Smooth muscle cell (in vitro differentiated cells): ENCODE results near the gene C3orf20. TPM values are rescaled to one million over a fixed set of nuclear protein-coding genes. Genes with fewer than 3 reads are reported as not detected.

Experiments used
- DNase-seq: peaks from one replicate; lab custom pipeline; 2025; ENCODE audit not compliant: unreplicated experiment; lab: John Stamatoyannopoulos, UW
- H2AFZ ChIP-seq: fragments of 200-600 bp; sonication (generic); 2 replicates; pipeline ENCODE4 v1.6.0; 2016; ENCODE audit warnings: antibody characterized with exemption, low read depth, mild to moderate bottlenecking
- H3F3A ChIP-seq: fragments of 200-600 bp; sonication (generic); 2 replicates; pipeline ENCODE4 v1.6.0; 2017; ENCODE audit warnings: antibody characterized with exemption, low read depth
- H3K27ac ChIP-seq: fragments of 200-600 bp; sonication (generic); 2 replicates; pipeline ENCODE4 v1.5.1; 2016; ENCODE audit warnings: low read depth, mild to moderate bottlenecking
- H3K27me3 ChIP-seq: fragments of 200-600 bp; sonication (generic); 2 replicates; pipeline ENCODE4 v1.6.1; 2016; ENCODE audit warnings: low read depth, mild to moderate bottlenecking
- H3K36me3 ChIP-seq: fragments of 200-600 bp; sonication (generic); 2 replicates; pipeline ENCODE4 v1.5.1; 2016; ENCODE audit warnings: low read depth
- H3K4me1 ChIP-seq: fragments of 200-600 bp; sonication (generic); 2 replicates; pipeline ENCODE4 v1.5.1; 2016; ENCODE audit warnings: low read depth
- H3K4me2 ChIP-seq: fragments of 200-600 bp; sonication (generic); 2 replicates; pipeline ENCODE4 v1.6.0; 2016; ENCODE audit warnings: mild to moderate bottlenecking
- H3K4me3 ChIP-seq: fragments of 200-600 bp; sonication (generic); 2 replicates; pipeline ENCODE4 v1.5.1; 2016; ENCODE audit warnings: mild to moderate bottlenecking
- H3K79me2 ChIP-seq: fragments of 200-600 bp; sonication (generic); 2 replicates; pipeline ENCODE4 v1.6.0; 2016; ENCODE audit warnings: low read depth, mild to moderate bottlenecking
- H3K9ac ChIP-seq: fragments of 200-600 bp; sonication (generic); 2 replicates; pipeline ENCODE4 v1.6.0; 2016; ENCODE audit warnings: low read depth
- H3K9me3 ChIP-seq: fragments of 200-600 bp; sonication (generic); replicated peaks from 2 replicates; pipeline ENCODE4 v1.5.1; 2016; ENCODE audit warnings: low read depth
- H4K20me1 ChIP-seq: fragments of 200-600 bp; sonication (generic); 2 replicates; pipeline ENCODE4 v1.6.0; 2016; ENCODE audit warnings: low read depth
- CTCF ChIP-seq: fragments of 200-600 bp; sonication (generic); IDR thresholded peaks from 2 replicates; pipeline ENCODE4 v1.5.1; 2017; ENCODE audit warnings: borderline replicate concordance, mild to moderate bottlenecking, antibody characterized with exemption; ENCODE audit not compliant: insufficient read depth, poor library complexity, severe bottlenecking
- WGBS: methylation state at CpG from one replicate; pipeline ENCODE4 v1.1.7; 2016; ENCODE audit warnings: low lambda C conversion rate; 5-methylcytosine and 5-hydroxymethylcytosine counted together
- polyA plus RNA-seq: library from polyadenylated mRNA; unstranded; fragments of >200 nt; fragmentation: Nextera tagmentation; extraction: Ambion mirVana; gene quantifications from 2 replicates; pipeline ENCODE4 v1.2.1, GENCODE V29; 2016
- total RNA-seq: library from RNA; depleted of rRNA; stranded (reverse); fragments of >200 nt; gene quantifications from 2 replicates; pipeline ENCODE4 v1.2.3, GENCODE V29; 2014

C3orf20 gene
- total and polyA plus RNA-seq, 2 experiments from 2014 or later, result not detected

DNA sequence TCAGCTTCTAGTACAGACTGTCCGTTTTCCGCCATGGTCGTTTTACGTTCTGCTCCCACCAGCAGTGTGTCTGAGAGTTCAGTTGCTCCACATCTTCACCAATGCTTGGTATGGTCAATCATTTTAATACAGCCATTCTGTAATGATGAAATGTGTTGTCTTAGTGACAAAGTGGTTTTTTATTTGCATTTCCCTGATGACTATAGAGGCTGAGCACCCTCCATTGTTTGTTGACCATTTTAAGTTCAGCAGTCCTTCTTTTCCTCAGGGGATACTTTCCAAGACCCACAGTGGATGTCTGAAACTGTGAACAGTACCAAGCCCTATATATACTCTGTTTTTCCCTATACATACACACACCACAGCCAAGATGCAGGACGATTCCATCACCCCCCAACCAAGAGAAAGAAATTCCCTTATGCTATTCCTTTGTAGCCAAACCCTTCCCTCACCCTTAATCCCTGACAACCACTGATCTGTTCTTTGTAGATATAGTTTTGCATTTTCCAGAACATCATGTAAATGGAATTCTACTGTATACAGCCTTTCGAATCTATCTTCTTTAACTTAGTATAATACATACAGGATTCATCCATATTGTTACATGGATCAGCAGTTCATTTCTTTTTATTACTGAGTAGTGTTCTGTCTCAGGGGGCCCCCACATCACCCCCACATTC is 55.9 kb downstream of the C3orf20 start:
- WGBS, result 92% methylated on average over 6 of the region's 6 CpGs
- no peak overlapping the region for H3K27ac ChIP-seq
- H3K27me3 ChIP-seq, result peaks cover 10% of the 10 kb centered on the region
- H4K20me1 ChIP-seq, result no peaks in the 10 kb centered on the region
- no peak for DNase-seq
- H2AFZ ChIP-seq, result no peak overlapping the region
- no peaks in the 10 kb centered on the region for H3K9me3 ChIP-seq
- H3K4me3 ChIP-seq, result no peak overlapping the region
- no peaks in the 10 kb centered on the region for H3F3A ChIP-seq
- no peak overlapping the region for H3K4me2 ChIP-seq
- H3K4me1 ChIP-seq, result peaks cover under 1% of the 10 kb centered on the region
- no peak overlapping the region for H3K9ac ChIP-seq
- no peaks in the 10 kb centered on the region for H3K36me3 ChIP-seq
- H3K79me2 ChIP-seq, result no peaks in the 10 kb centered on the region
- no peak for TF ChIP-seq CTCF

DNA sequence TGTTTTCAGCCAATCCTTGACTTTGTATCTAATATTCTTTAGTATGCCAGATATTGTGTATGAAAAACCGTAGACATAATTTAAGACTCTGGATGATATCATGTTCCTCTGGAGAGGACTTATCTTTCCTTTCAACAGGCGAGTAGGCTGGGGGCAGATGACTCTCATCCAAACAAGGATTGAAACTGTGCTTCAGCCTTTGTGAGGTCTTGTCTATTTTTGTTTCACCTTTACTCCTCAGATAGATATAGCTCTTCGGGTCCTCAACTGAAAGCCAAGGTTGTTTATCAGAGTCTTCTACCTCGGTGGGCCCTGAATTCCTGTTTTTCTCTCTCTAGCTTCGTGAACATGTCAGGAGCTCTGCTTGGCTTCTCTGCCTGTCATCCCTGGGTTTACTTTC is 66.0 kb downstream of the C3orf20 start:
- H4K20me1 ChIP-seq, result no peaks in the 10 kb centered on the region
- H3K9ac ChIP-seq, result no peak overlapping the region
- no peak overlapping the region for H2AFZ ChIP-seq
- no peaks in the 10 kb centered on the region for H3K79me2 ChIP-seq
- H3K27ac ChIP-seq, result no peak overlapping the region
- H3K36me3 ChIP-seq, result no peaks in the 10 kb centered on the region
- peaks cover 5% of the 10 kb centered on the region for H3K9me3 ChIP-seq
- no peak overlapping the region for H3K4me3 ChIP-seq
- WGBS, result 80% methylated on average over 5 of the region's 5 CpGs
- no peak overlapping the region for H3K4me2 ChIP-seq
- DNase-seq, result no peak
- no peaks in the 10 kb centered on the region for H3F3A ChIP-seq
- H3K27me3 ChIP-seq, result peaks cover 16% of the 10 kb centered on the region
- no peak for TF ChIP-seq CTCF
- H3K4me1 ChIP-seq, result no peaks in the 10 kb centered on the region

DNA sequence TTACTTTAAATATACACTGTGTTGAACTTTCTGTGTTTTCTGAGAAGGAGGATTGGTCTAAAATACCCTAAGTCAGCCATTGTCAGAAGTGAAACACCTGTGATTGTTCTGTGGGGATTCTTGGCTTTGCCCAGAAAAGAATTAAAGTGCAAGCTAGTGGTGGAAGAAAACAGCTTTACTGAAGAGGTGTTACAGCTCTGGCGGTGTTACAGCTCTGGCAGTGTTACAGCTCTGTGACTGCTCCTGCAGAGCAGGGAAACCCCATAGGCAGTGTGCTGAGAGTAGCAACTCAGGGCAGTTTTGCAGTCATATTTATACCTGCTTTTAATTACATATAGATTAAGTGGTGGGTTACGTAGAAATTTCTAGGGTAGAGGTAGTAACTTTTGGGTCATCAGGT is 66.6 kb downstream of the C3orf20 start:
- Histone ChIP-seq H3K9me3 (peaks cover 5% of the 10 kb centered on the region), H3K27ac (no peak overlapping the region), H3K4me2 (no peak overlapping the region), H3F3A (no peaks in the 10 kb centered on the region), H3K36me3 (no peaks in the 10 kb centered on the region), H3K79me2 (no peaks in the 10 kb centered on the region), H2AFZ (no peak overlapping the region), H3K27me3 (peaks cover 19% of the 10 kb centered on the region), H4K20me1 (no peaks in the 10 kb centered on the region), H3K9ac (no peak overlapping the region), H3K4me1 (no peaks in the 10 kb centered on the region), H3K4me3 (no peak overlapping the region)
- 71% methylated on average over 2 of the region's 2 CpGs for WGBS
- TF ChIP-seq CTCF, result no peak
- no peak for DNase-seq

DNA sequence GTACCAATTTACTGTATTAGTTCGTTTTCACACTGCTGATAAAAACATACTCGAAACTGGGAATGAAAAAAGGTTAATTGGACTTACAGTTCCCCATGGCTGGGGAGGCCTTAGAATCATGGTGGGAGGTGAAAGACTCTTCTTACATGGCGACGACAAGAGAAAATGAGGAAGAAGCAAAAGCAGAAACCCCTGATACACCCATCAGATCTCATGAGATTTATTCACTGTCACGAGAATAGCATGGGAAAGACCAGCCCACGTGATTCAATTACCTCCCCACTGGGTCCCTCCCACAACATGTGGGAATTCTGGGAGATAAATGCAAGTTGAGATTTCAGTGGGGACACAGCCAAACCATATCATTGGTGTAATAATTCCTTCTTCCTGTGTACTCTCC is 69.6 kb downstream of the C3orf20 start:
- TF ChIP-seq CTCF, result no peak
- Histone ChIP-seq H3K4me1 (no peaks in the 10 kb centered on the region), H2AFZ (no peak overlapping the region), H3K27ac (no peak overlapping the region), H3K79me2 (no peaks in the 10 kb centered on the region), H3K9me3 (peaks cover 3% of the 10 kb centered on the region), H3K36me3 (no peaks in the 10 kb centered on the region), H3K4me3 (no peak overlapping the region), H4K20me1 (no peaks in the 10 kb centered on the region), H3F3A (no peaks in the 10 kb centered on the region), H3K4me2 (no peak overlapping the region), H3K27me3 (peaks cover 33% of the 10 kb centered on the region), H3K9ac (no peak overlapping the region)
- no peak for DNase-seq
- 81% methylated on average over 6 of the region's 6 CpGs for WGBS
